Measurements from ENCODE around the gene SOX14. TPM values are rescaled to one million over a fixed set of nuclear protein-coding genes. Genes with fewer than 3 reads are reported as not detected.

Gene SOX14
- total RNA-seq, 1 experiment from 2014 or later = not detected

GRCh38 chr3:137746808-137747207, 17.3 kb upstream of the SOX14 start:
- Histone ChIP-seq H3K4me3 (ENCODE audit: low read depth in 2 of 2, low read length in 2 of 2) (no peak overlapping the region), H3K4me1 (ENCODE audit: control insufficient read depth, insufficient read depth, low read length) (no peaks in the 10 kb centered on the region), H3K36me3 (ENCODE audit: control insufficient read depth, insufficient read depth, low read length) (no peaks in the 10 kb centered on the region), H3K27me3 (ENCODE audit: control insufficient read depth, insufficient read depth, low read length) (0 out of 2 replicates have a peak, but pooled peaks cover 2% of the 10 kb centered on the region), H3K27ac (ENCODE audit: low read length) (no peak overlapping the region), H3K9me3 (ENCODE audit: control insufficient read depth, insufficient read depth, low read depth, low read length) (no peaks in the 10 kb centered on the region)
- in situ Hi-C loops (cut with HindIII; ENCODE audit: low pct_unique_long_range_greater_than_20kb, low sequenced_read_pairs) (no loop called here), intact Hi-C loops (cut with micrococcal nuclease; ENCODE audit: unreplicated experiment) (no loop called here)
- BruUV-seq (replicated peaks) = no TSS peak
- ChIA-PET POLR2A (no interaction called here), CTCF (no interaction called here)
- DNase-seq (ENCODE audit: low read depth, low spot score) (no peak), ATAC-seq (no peak)
- TF ChIP-seq TCF7L2 (IDR thresholded peaks at IDR 0.05; ENCODE audit: low read depth, low read length) (no peak), CTCF (IDR thresholded peaks at IDR 0.05) (no peak), POLR2AphosphoS5 (IDR thresholded peaks at IDR 0.05; ENCODE audit: low read depth, low read length) (no peak), REST (IDR thresholded peaks at IDR 0.05; ENCODE audit: insufficient read depth in 1 of 2, low read depth in 2 of 2, low read length in 1 of 2) (no peak), SIN3A (IDR thresholded peaks at IDR 0.05; ENCODE audit: borderline replicate concordance, insufficient read depth, low read depth, low read length) (no peak)

- no peak for DNase-seq (ENCODE audit: low read depth, low spot score)
- Histone ChIP-seq H3K36me3 (ENCODE audit: control insufficient read depth, insufficient read depth, low read length) (no peaks in the 10 kb centered on the region), H3K27me3 (ENCODE audit: control insufficient read depth, insufficient read depth, low read length) (peaks cover 51% of the 10 kb centered on the region), H3K9me3 (ENCODE audit: control insufficient read depth, insufficient read depth, low read depth, low read length) (no peaks in the 10 kb centered on the region), H3K27ac (ENCODE audit: low read length) (no peak overlapping the region), H3K4me1 (ENCODE audit: control insufficient read depth, insufficient read depth, low read length) (peaks cover 13% of the 10 kb centered on the region), H3K4me3 (ENCODE audit: low read depth in 2 of 2, low read length in 2 of 2) (no peak overlapping the region)
- no peak for ATAC-seq
- TF ChIP-seq POLR2AphosphoS5 (IDR thresholded peaks at IDR 0.05; ENCODE audit: low read depth, low read length) (no peak), REST (IDR thresholded peaks at IDR 0.05; ENCODE audit: insufficient read depth in 1 of 2, low read depth in 2 of 2, low read length in 1 of 2) (no peak), SIN3A (IDR thresholded peaks at IDR 0.05; ENCODE audit: borderline replicate concordance, insufficient read depth, low read depth, low read length) (no peak), CTCF (IDR thresholded peaks at IDR 0.05) (no peak), TCF7L2 (IDR thresholded peaks at IDR 0.05; ENCODE audit: low read depth, low read length) (no peak)
- ChIA-PET CTCF (no interaction called here), POLR2A (no interaction called here)
- in situ Hi-C loops (cut with HindIII; ENCODE audit: low pct_unique_long_range_greater_than_20kb, low sequenced_read_pairs) (no loop called here), intact Hi-C loops (cut with micrococcal nuclease; ENCODE audit: unreplicated experiment) (no loop called here)
- no TSS peak for BruUV-seq (replicated peaks)
These were observed 4.6 kb upstream of the SOX14 start for GRCh38 chr3:137759505-137759904.
